ENCODE data around the gene FLRT1. TPM values are rescaled to one million over a fixed set of nuclear protein-coding genes. Genes with fewer than 3 reads are reported as not detected.

The FLRT1 gene
- total RNA-seq, 3 donors from 2014 or later = not detected

GRCh38 chr11:64027651-64028397 is 7.9 kb upstream of the FLRT1 start:
- peak overlapping the region in 1 of 3 donors; percentile 40 for H3K4me3 ChIP-seq
- TF ChIP-seq POLR2A (IDR thresholded peaks at IDR 0.05) (no peak), CTCF (IDR thresholded peaks at IDR 0.05) (no peak), POLR2AphosphoS5 (IDR thresholded peaks at IDR 0.05) (no peak)
- H3K27ac ChIP-seq = no peak overlapping the region
- H3K27me3 ChIP-seq = no peaks in the 10 kb centered on the region
- H3K36me3 ChIP-seq = no peaks in the 10 kb centered on the region
- H3K9me3 ChIP-seq = no peaks in the 10 kb centered on the region
- H3K4me1 ChIP-seq = no peaks in the 10 kb centered on the region
- no peak for DNase-seq (ENCODE audit: low spot score in 2 of 2)
- intact Hi-C loops (cut with DNase I; ENCODE audit: low total_unique reads) = no loop called here

GRCh38 chr11:64028398-64029115 is 7.2 kb upstream of the FLRT1 start:
- H3K4me3 ChIP-seq = peak overlapping the region in 1 of 3 donors; percentile 40

GRCh38 chr11:64029773-64030172 is 6.0 kb upstream of the FLRT1 start:
- H3K27ac ChIP-seq = no peak overlapping the region
- intact Hi-C loops (cut with DNase I; ENCODE audit: low total_unique reads) = no loop called here
- TF ChIP-seq POLR2A (IDR thresholded peaks at IDR 0.05) (no peak), CTCF (IDR thresholded peaks at IDR 0.05) (no peak), POLR2AphosphoS5 (IDR thresholded peaks at IDR 0.05) (no peak)
- no peaks in the 10 kb centered on the region for H3K9me3 ChIP-seq
- H3K4me1 ChIP-seq = no peaks in the 10 kb centered on the region
- H3K27me3 ChIP-seq = peaks cover 2 to 8% of the 10 kb centered on the region in 2 donors
- no peak overlapping the region for H3K4me3 ChIP-seq
- DNase-seq (ENCODE audit: low spot score in 2 of 2) = no peak
- H3K36me3 ChIP-seq = no peaks in the 10 kb centered on the region

More at GRCh38 chr11:64028398-64029115, 7.2 kb upstream of the FLRT1 start:
- Histone ChIP-seq H3K27me3 (no peaks in the 10 kb centered on the region), H3K36me3 (no peaks in the 10 kb centered on the region), H3K9me3 (no peaks in the 10 kb centered on the region), H3K27ac (no peak overlapping the region), H3K4me1 (no peaks in the 10 kb centered on the region)
- intact Hi-C loops (cut with DNase I; ENCODE audit: low total_unique reads) = no loop called here
- TF ChIP-seq POLR2AphosphoS5 (IDR thresholded peaks at IDR 0.05) (no peak), CTCF (IDR thresholded peaks at IDR 0.05) (no peak), POLR2A (IDR thresholded peaks at IDR 0.05) (no peak)
- DNase-seq (ENCODE audit: low spot score in 2 of 2) = no peak

- H3K4me3 ChIP-seq = no peak overlapping the region
- H3K27me3 ChIP-seq = peaks cover 6 to 16% of the 10 kb centered on the region in 2 donors
- intact Hi-C loops (cut with DNase I; ENCODE audit: low total_unique reads) = no loop called here
- DNase-seq (ENCODE audit: low spot score in 2 of 2) = no peak
- no peaks in the 10 kb centered on the region for H3K36me3 ChIP-seq
- H3K9me3 ChIP-seq = no peaks in the 10 kb centered on the region
- no peak overlapping the region for H3K27ac ChIP-seq
- TF ChIP-seq POLR2AphosphoS5 (IDR thresholded peaks at IDR 0.05) (no peak), CTCF (IDR thresholded peaks at IDR 0.05) (no peak), POLR2A (IDR thresholded peaks at IDR 0.05) (no peak)
- H3K4me1 ChIP-seq = peaks cover 5 to 6% of the 10 kb centered on the region in 2 donors
Observed at GRCh38 chr11:64031001-64031400, 4.7 kb upstream of the FLRT1 start.

- DNase-seq (ENCODE audit: low spot score in 2 of 2) = no peak
- intact Hi-C loops (cut with DNase I; ENCODE audit: low total_unique reads) = no loop called here
- TF ChIP-seq CTCF (IDR thresholded peaks at IDR 0.05) (no peak), POLR2A (IDR thresholded peaks at IDR 0.05) (no peak), POLR2AphosphoS5 (IDR thresholded peaks at IDR 0.05) (no peak)
- H3K9me3 ChIP-seq = no peaks in the 10 kb centered on the region
- H3K27ac ChIP-seq = no peak overlapping the region
- peaks cover 5 to 15% of the 10 kb centered on the region in 2 donors for H3K4me1 ChIP-seq
- no peak overlapping the region for H3K4me3 ChIP-seq
- H3K27me3 ChIP-seq = peaks cover 6 to 23% of the 10 kb centered on the region in 2 donors
- H3K36me3 ChIP-seq = no peaks in the 10 kb centered on the region
Observed at GRCh38 chr11:64032050-64032449, 3.7 kb upstream of the FLRT1 start.
